LNCAP (cell line): ENCODE results near the gene LRRN2.

Source experiments
- TF ChIP-seq, protein P1 (sequence below): fragments of 450-650 bp; IDR thresholded peaks from 2 replicates; pipeline ENCODE4 v1.5.1; 2017; ENCODE audit warnings: mild to moderate bottlenecking

LRRN2 gene

DNA sequence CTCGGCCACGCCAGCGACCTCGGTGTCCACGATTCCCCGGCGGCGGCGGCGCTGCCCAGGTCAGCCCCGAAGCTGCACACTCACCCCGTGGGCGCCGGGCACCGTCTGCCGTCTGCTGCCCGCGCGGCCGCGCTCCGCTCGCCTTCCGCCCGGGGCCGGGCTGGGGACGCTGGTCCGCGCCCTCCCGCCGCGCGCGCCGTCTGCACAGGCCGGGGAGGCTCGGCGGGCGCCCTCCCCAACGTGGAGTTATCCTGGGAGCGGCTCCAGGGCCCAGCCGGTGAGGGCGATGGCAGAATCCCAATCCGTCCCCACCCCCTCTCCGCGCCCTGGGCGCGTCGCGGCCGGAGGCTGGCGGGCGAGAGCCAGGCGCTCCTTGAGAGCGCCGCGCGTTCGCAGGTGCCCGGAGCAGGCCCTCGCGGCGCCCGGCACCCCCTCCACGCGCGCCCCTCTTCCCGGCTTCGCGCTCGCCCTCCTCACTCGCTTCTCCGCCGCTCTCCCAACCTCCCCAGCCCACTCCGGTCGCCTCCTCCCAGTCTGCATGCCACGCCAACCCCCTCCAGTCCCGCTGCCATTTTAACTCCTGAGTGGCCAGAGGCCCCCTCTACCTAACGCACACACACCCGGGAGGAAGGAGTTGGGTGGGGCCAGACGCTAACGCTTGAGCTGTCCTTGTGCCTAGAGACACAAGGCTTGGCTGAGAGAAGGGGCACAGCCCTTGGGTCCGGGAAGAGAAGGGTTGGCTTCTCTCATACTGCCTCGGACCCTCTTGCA, at the start of gene LRRN2:
Gene LRRN2, minus strand, starts transcription at position 503 of the 771 bp plus-strand sequence. CDS start 65,746 bp downstream, outside the sequence.
- TF ChIP-seq, protein P1, sequence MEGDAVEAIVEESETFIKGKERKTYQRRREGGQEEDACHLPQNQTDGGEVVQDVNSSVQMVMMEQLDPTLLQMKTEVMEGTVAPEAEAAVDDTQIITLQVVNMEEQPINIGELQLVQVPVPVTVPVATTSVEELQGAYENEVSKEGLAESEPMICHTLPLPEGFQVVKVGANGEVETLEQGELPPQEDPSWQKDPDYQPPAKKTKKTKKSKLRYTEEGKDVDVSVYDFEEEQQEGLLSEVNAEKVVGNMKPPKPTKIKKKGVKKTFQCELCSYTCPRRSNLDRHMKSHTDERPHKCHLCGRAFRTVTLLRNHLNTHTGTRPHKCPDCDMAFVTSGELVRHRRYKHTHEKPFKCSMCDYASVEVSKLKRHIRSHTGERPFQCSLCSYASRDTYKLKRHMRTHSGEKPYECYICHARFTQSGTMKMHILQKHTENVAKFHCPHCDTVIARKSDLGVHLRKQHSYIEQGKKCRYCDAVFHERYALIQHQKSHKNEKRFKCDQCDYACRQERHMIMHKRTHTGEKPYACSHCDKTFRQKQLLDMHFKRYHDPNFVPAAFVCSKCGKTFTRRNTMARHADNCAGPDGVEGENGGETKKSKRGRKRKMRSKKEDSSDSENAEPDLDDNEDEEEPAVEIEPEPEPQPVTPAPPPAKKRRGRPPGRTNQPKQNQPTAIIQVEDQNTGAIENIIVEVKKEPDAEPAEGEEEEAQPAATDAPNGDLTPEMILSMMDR = no peak

DNA sequence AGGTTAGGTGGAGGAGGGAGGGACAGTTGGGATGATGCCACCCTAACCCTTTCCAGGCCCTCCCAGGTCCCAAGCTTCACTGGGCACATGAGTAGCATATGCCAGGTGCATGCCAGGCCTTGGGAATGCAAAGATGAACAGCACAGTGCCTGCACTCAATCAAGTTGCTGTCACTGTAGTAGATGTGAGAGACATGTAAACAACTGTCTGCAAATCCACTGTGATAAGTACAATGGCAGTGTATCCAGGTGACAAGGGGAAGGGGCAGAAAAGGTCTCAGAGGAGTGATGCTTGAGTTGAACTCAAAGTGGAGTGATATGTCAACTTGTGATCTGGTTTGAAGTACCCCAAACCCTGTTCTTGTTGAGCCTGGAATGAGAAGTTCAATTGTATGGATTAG, 49.5 kb upstream of the LRRN2 start:
- TF ChIP-seq, protein P1 = no peak

DNA sequence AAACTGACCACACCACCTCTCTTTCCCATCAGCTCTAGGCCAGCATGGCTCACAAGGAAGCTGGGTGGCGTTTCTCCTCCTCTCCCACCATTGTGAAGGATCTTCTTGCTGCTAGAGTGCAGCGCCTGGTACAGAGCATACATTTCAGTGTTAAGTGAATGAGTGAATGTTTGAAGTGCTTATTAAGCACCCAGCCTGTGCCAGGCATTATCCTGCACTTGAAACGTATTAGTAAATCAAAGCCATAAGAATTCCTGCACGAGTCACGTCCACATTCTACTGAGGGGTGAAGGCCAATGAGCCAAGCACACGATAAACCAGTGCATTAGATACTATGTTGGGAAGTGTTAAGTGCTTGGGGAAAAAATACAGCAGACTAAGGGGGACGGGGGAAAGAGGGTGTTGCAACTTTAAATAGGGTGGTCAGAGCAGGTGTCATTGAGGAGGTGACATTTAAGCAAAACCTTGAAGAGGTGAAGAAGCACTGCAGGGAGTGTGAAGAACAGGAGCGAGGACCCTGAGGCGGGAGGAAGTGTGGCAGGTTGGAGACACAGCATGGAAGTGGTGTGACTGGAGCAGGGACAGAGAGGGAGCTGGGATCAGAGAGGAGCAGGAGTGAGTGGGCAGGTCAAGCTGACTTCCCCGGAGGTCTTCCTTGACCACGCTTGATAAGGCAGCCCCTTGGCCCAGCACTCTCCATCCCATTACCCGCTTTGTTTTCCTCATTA, 48.5 kb upstream of the LRRN2 start:
- TF ChIP-seq, protein P1 = no peak

DNA sequence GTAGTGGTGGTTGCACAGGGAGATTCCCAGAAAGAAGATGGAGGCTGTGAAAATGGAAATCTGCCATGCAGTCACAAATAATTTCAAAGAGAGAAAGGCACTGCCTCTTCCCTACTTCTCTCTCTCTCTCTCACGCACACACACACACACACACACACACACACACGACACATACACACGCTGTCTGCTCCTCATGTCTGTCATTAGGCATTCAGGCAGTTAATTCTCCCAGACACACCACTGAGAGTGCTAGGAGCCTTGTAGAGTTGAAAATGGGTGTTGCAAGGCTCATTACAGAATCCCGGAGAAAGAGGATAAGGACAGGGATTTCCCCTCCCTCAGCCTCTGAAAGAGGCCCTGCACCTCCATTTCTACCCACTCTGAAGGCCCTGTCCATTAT, 47.8 kb upstream of the LRRN2 start:
- TF ChIP-seq, protein P1 = no peak

DNA sequence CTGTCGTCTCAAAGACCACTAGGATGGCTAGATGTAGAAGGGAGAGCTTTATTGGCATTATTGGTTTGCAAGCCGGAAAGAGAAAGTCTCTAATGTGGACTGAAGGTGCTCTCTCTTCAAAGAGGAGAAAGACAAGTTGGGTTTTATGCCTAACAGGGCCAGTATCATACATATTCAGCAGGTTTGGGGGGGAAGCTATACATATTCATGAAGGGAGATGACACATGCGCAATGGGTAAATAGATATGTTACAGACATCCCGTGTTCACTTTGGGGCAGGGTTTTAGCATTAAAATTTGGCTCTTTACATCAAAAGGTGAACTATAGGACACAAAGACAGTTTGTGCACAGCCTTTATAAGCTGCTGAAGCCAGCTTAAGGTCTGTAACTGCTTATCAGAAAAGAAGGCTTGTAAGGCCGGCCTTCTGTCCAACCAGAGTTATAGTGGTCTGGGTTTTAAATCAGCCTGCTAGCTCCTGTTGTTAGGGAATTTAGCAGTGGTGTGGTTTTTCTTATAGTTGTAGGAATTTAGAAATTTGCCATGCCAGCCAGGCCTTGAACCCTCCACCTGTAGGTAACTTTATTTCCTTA, 46.5 kb upstream of the LRRN2 start:
- TF ChIP-seq, protein P1 = no peak

DNA sequence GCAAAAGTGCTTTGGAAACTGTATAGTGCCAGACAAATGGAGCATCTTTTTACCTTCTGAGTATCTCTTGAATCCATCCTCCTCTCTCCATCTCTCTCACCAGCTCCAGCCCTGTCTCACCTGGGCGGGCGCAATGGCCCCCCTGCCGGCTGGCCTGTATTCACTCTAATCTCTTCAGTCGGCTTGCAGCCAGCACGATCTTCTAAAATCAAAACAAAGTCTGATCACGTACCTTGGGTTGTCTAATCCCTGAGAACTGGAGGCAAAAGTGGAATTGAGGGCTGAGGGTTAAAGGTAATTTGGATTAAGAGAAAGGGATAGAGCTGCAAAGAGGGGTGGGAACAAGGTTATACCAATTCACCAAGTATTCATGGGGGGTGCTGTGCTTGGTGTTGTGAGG, 46.0 kb upstream of the LRRN2 start:
- TF ChIP-seq, protein P1 = no peak

DNA sequence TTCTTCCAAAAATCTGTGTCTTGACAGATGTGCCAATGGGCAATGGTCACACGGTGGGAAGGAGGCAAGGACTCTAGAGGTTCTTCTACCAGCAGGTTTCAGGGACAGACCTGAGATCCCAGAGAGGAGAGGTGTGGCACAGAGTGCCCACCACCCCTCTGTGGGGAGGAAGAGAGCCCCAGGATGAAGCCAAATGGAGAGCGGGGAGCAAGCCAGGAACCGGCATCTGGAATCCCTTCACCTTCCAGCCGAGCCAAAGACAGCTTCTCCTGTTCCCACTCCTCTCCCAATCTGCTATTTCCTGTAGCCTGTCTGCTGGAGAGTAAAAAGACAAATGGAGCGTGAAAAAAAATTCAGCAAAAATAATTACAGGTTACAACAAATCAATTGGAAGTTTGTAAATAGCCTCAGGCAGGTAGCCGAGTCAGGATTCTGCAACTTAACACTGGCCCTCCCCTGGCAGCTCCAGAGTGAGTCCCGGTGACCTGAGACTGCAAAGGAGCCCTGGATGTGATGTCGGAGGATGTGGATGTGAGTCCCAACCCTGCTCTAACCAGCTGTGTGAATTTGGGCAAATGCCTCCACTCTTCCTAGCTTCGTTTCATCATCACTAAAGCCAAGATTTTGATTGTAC, 45.4 kb upstream of the LRRN2 start:
- TF ChIP-seq, protein P1 = no peak
